Left lobe of liver (tissue), 2 donors: Measurements from ENCODE around the gene CCL24. TPM values are rescaled to one million over a fixed set of nuclear protein-coding genes. Genes with fewer than 3 reads are reported as not detected.
"Not testable (repeated sequence)": the region's sequence is repeated elsewhere in the genome, so short reads cannot be mapped to it uniquely, and the experiment has no call there.

Experiments used
- ATAC-seq: fragments of 200-7000 bp; cut with Tn5 transposase; one replicate; pipeline ENCODE4 v1.9.1; 2020; ENCODE audit warnings: mild to moderate bottlenecking, moderate library complexity
- DNase-seq: peaks from one replicate; pipeline ENCODE4 v3.0.0-alpha.2; 2020; ENCODE audit warnings: low spot score
- total RNA-seq: library from RNA; stranded (reverse); gene quantifications from one replicate; pipeline ENCODE4 v1.2.1, GENCODE V29; 2021
- donor health status: DM: no; HTN: no; CAD: no; lungs with moderate emphysema.
- donor health status: DM: no; HTN: yes; CAD: no.

Gene CCL24
- total RNA-seq, 1 donor from 2014 or later, result 0.88 TPM

DNA sequence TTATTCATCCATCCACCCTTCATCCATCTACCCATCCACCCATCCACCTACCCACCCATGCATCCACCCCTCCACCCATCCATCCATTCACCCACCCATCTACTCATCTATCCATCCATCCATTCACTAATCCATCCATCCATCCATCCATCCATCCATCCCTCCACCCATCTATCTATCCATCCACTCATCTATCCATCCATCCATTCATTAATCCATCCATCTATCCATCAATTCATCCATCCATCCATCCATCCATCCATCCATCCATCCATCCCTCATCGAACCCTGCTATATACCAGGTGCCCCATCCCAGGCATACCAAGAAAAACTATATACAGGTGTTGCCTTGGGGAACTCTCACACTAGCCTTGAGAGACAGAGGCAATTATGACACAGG is 7.1 kb upstream of the CCL24 start:
- no peak for ATAC-seq

DNA sequence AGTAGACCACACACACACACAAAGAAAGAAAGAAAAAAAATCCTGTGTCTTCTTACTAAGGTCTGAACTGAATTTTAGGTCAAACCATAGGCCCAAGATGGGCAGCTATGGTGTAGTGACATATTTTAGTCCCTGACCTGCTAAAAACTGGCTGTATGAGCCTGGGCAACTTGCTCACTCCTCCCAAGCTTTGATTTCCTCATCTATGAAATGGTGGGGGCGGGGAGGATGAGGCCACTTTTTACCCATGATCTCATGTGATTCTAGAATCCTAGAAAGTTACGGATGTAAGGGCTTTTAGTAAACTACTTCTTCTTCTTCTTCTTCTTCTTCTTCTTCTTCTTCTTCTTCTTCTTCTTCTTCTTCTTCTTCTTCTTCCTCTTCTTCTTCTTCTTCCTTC is 6.1 kb upstream of the CCL24 start:
- ATAC-seq (no peak), DNase-seq (no peak)

More for the DNA sequence above, 7.1 kb upstream of the CCL24 start:
- no peak for DNase-seq

DNA sequence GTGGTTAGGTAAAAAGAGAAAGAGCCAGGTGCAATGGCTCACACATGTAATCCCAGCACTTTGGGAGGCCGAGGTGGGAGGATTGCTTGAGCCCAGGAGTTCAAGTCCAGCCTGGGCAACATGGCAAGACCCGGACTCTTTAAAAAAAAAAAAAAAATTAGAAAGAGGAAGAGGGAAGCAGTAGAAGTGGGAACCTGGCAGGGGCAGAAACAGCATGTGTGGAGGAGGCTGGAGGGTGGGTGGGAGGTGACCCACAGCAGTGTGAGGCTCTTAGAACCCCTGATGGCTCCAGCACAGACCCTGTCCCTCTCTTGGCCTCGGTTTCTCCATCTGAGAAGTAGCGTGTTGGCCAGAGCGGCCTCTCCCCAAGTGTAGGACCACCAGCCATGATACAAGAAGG is 4.9 kb upstream of the CCL24 start:
- DNase-seq, result no peak

GRCh38 chr7:75817116-75817515 is 3.5 kb upstream of the CCL24 start:
- DNase-seq (no peak), ATAC-seq (no peak)

More for the DNA sequence above, 4.9 kb upstream of the CCL24 start:
- ATAC-seq, result no peak

DNA sequence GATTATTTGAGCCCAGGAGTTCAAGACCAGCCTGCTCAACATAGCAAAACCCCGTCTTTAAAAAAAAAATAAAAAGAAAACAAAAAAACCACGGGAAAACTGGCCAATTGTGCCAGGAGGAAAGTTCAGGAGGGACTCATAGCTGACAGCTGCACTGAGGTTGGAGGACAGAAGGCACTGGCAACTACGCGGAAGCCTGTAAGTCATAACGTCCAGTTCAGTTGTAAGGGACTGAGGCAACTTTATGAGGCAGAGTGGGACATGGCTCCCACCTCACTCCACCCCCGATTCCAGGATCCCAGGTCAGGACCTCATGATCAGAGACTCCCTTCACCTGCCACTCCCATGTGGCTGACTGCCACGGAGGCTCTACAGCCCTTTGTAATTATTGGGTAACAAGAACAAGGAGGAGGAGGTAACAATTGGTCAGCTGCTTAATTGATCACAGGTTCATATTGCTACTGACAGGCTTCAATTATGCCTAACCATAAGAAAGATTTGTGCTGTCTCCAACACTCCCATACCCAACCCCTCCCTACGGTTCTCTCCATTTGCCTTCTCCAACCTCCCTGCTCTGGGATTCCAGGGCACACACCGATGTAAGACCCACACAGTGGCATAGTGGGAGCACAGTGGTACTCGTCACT is 1.9 kb upstream of the CCL24 start:
- ATAC-seq (no peak), DNase-seq (no peak)

GRCh38 chr7:75814407-75814947 is 871 bp upstream of the CCL24 start:
- DNase-seq (no peak), ATAC-seq (no peak)

DNA sequence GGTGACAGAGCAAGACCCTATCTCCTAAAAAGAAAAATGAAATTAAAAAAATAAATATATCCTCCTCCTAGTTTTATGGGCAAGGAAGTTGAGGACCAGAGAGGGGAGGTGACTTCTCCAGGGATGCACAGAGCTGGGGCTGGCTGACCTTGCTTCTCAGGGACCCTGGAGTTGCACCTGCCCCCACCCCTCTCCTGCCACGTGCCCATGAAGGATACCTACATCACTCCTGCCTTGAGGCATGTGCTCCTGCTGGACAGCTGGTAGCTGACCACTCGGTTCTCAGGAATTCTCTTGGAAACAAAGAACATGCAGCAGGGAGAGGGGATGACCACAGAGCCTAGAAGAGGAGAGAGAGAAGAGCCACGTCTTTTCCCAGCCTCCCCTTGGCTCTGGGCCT is 522 bp downstream of the CCL24 start:
- DNase-seq (no peak), ATAC-seq (no peak)

GRCh38 chr7:75811894-75812678 is 1.5 kb downstream of the CCL24 start:
- ATAC-seq, result no peak
- no peak for DNase-seq

DNA sequence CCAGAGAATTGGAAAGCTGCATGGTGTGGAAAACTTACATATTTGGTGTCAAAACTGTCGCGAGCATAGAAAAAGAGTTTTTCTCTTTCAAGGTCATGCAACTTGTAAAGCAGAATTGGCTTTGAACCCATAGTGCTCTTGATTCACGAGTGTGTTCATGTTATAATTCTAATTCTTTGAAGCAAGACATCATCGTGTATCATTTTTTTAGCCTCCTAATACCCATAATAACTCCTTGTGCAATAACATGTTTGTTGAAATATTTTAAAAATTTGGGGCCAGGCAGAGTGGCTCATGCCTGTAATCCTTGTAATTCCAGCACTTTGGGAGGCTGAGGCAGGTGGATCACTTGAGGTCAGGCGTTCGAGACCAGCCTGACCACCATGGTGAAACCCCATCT is 4.2 kb downstream of the CCL24 start:
- ATAC-seq, result no peak
- DNase-seq, result no peak

- no peak for DNase-seq
- ATAC-seq, result no peak
These were observed 5.5 kb downstream of the CCL24 start for GRCh38 chr7:75808106-75808505.

DNA sequence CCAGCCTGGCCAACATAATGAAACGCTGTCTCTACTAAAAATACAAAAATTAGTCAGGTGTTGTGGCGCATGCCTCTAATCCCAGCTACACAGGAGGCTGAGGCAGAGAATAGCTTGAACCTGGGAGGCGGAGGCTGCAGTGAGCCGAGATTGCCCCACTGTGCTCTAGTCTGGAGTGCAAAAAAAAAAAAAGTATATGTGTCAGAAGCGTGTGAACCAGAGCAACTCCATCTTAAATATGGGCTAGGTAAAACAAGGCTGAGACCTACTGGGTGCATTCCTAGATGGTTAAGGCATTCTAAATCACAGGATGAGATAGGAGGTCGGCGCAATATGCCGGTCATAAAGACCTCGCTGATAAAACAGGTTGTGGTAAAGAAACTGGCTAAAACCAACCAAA is 6.2 kb downstream of the CCL24 start:
- DNase-seq, result no peak

DNA sequence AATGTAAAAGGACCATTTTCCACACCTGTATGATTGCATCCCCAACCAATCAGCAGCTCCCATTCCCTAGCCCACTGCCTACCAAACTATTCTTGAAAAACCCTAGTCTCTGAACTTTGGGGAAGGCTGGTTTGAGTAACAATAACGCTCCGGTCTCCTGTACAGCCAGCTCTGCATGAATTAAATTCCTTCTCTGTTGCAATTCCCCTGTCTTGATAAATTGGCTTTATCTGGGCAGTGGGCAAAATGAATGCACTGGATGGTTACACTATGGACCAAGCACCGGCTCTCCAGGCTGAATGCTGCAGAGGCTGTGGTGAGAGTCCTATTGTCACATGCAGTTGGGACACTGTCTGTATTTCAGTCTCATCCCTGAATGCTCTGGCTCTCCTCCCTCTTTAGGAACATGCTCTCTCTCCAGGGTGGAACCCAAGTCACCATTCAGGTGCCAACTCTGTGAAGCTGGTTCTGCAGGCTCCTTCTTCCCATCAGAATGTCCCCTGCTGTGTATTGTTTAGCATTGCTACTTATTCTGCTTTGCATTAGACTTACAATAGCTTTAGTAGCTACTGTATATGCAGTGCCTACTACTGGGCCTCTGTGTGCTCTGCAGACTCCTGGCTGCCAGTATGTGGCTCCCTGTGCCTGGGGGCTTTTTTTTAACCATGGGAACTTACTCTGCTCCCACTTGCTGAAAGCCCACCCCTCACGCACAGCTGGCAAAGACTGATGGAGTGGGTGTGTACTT is 6.9 kb downstream of the CCL24 start:
- ATAC-seq (no peak), DNase-seq (no peak)

More for the DNA sequence above, 6.2 kb downstream of the CCL24 start:
- ATAC-seq, result no peak

DNA sequence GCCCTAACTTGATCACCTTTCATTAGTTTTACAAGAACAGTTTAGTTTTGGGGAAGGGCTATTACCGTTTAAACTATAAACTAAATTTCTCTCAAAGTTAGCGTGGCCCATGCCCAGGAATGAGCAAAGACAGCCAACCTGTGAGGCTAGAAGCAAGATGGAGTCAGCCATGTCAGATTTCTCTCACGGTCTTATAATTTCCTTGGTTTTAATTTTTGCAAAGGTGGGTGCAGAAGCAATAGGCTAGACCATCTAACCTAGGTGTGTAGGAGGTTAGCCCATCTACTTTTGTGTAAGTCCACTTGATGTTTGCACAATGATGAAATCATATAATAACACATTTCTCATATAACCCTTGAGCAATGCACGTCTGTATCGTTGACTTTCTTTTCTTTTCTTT is 8.9 kb downstream of the CCL24 start:
- no peak for ATAC-seq
- no peak for DNase-seq

GRCh38 chr7:75804004-75804403 is 9.6 kb downstream of the CCL24 start:
- no peak for ATAC-seq

GRCh38 chr7:75802552-75802821 is 11.1 kb downstream of the CCL24 start:
- no peak for ATAC-seq
- no peak for DNase-seq

More at GRCh38 chr7:75804004-75804403, 9.6 kb downstream of the CCL24 start:
- DNase-seq, result no peak

GRCh38 chr7:75798770-75799169 is 14.8 kb downstream of the CCL24 start:
- DNase-seq (no peak), ATAC-seq (no peak)

- ATAC-seq (no peak), DNase-seq (no peak)
These were observed 17.2 kb downstream of the CCL24 start for GRCh38 chr7:75796420-75796819.

GRCh38 chr7:75795831-75796285 is 17.7 kb downstream of the CCL24 start:
- peak; percentile 52 for DNase-seq
- peak; percentile 78 for ATAC-seq

DNA sequence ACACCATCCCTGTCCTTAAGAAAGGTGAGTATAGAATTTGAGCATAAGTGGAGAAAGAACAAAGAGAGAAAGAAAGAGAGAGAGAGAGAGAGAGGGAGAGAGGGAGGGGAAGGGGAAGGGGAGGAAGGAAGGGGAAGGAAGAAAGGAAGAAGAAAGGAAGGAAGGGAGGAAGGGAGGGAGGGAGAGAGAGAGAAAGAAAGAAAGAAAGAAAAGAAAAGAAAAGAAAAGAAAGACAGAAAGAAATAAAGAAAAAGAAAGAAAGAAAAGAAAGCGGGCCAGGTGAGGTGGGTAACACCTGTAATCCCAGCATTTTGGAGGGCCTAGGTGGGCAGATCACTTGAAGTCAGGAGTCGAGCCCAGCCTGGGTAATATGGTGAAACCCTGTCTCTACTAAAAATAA is 19.9 kb downstream of the CCL24 start:
- no peak for ATAC-seq
- DNase-seq, result no peak

DNA sequence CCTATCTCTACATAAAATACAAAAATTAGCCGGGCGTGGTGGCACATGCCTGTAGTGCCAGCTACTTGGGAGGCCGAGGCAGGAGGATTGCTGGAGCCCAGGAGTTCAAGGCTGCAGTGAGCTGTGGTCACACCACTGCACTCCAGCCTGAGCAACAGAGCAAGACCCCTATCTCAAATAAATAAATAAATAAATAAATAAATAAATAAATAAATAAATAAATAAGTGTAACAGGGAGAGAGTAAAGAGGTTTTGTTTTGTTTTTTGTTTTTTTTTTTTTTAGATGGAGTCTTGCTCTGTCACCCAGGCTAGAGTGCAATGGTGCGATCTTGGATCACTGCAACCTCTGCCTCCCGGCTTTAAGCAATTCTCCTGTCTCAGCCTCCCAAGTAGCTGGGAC is 21.0 kb downstream of the CCL24 start:
- not testable (repeated sequence) for ATAC-seq, DNase-seq

GRCh38 chr7:75789361-75789924 is 24.2 kb downstream of the CCL24 start:
- no peak for DNase-seq
- ATAC-seq, result no peak
